Eye (tissue), 1 donor: ENCODE measurements around the gene ARHGAP21.
A peak's percentile ranks its signal among the peaks of the same experiment; 100 is the strongest.
"Not testable (repeated sequence)": the region's sequence is repeated elsewhere in the genome, so short reads cannot be mapped to it uniquely, and the experiment has no call there.

Experiments
- DNase-seq: peaks from one replicate; pipeline ENCODE4 v3.0.0-alpha.2; 2015

ARHGAP21 gene

GRCh38 chr10:24621035-24621795 lies 102.5 kb downstream of the ARHGAP21 start:
- not testable (repeated sequence) for DNase-seq

- DNase-seq, result not testable (repeated sequence)
These were observed 103.7 kb downstream of the ARHGAP21 start for GRCh38 chr10:24619994-24620310.

DNA sequence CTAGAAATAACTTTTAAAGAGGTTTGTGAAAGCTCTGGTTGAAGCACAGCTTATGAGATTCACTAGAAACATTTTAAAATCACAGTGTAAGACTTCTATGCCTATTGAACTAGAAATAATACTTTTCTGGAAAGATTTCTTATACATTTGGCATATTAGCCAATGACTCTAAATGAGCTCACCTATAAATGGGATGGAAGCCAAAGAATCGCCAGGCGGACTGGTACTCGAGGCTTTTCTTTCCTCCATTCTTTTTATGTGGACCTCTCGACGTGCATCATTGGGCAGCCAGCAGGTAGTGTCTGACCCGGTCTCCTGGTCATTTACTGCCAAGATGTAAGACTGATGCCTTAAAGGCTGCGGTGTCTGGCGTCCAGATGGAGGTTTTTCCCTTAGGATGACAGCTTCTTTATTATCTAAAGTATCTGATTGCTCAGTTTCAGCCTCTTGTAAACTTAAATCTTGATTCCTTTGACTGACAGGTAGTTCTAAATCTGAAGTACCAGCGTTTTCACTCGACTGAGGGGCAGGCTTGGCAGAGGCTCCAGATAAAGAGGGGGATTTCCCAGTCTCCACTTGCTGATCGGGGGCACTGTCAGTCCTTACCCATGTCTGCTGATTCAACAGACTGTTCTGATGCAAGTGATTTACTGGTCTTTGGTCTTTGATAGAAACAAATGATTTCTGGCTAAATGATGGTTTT lies 104.2 kb downstream of the ARHGAP21 start:
- DNase-seq, result not testable (repeated sequence)

GRCh38 chr10:24618401-24618800 lies 105.3 kb downstream of the ARHGAP21 start:
- no peak for DNase-seq

DNA sequence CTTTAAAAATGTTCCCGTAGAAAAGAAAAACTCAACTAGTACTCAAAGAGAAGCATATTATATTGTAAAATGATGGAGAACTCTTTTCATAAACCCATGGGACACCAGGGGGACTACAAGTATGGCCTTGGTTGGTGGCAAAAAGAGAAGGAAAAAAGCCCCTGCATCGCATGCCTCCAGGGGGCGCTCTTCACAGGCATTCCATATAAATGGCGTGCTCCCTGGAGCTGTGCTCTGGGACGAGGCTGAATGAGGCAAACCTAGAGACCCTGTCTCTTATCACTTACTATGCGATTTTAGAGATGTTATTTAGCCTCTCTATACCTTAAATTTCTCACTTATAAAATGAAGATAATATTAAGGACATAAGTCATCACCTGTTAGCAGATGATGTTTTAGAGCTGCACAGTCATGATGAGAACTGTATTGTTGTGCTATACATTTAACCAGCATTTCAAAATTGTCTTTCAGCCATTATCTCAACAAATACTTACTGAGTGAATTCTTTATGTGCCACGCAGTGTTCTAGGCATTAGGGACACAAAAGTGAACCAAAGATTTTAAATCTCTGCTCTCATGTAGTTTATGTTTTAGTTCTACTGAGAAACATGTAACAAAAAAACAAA lies 105.8 kb downstream of the ARHGAP21 start:
- DNase-seq, result peak; percentile 57

DNA sequence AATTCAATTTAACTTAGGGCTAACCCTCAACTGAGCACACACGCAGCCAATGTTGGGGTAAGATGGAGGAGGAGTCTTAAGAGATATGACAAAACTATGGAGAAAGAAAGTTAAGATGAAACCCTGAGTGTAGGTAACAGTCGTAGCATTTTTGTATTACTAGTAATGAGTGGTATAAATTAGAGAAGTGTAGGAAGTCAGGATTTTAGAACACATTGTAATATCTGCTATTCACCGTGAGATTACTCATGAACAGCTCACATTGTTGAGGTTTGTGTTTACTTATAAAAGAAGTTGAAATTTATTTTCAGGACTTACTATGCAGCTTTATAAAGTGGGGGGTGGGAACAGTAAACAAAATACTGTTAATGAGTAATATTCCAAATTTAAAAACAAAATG lies 107.2 kb downstream of the ARHGAP21 start:
- DNase-seq, result no peak

DNA sequence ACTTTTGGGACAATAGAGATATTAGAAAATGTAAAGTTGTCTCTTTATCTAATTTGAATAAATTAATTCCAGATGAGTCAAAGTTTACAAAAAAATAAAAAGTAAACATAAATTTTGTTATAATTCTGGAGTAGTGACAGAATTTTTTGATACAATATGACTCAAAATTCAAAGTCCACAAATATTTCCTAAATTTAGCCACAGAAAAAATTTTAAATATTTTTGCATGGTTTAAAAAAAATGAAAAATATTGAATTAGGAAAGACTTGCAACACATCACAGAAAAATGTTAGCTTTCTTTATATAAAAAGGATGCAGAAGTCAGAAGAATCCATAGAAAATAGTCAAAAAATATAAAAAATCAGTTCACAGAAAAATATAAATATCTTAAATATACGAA lies 117.7 kb downstream of the ARHGAP21 start:
- DNase-seq, result no peak

DNA sequence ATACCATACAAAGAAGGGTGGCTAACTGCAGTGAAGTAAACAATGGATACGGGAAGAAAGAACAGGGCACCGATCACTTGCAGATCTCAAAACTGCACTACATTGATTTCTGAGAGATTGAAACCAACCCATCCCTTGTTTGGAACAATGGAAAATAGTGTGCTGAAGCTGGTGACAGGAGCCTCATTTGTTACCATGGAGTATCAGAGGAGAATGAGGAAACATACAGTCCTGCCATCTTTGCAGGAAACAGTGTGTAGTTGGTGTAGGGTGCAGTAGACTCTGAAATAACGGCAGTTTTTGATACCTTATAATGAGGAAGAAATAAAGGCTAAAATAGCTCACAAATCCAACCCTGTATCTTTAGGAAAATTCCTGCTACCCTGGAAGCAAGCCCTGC lies 118.5 kb downstream of the ARHGAP21 start:
- DNase-seq, result no peak

DNA sequence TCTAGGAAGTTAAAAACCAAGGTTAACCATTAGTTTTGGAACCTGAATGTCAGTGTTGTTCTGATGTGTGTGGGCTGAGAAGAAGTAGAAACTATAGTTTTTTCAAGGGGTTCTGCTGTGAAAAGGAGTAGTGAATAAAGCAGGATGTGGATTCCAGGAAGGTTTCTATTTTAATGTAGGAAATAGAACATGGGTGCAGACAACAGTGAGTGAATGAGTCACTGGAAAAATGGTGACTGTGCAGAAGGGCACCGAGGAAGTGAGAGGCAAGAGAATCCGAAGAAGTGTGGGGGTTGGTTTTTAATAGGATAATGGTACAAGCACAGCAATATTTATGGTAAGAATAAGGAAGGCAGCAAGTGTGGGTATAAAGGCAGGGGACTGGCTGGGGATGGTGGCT lies 120.4 kb downstream of the ARHGAP21 start:
- DNase-seq, result no peak

GRCh38 chr10:24597961-24598360 lies 125.7 kb downstream of the ARHGAP21 start:
- no peak for DNase-seq

GRCh38 chr10:24597426-24597825 lies 126.3 kb downstream of the ARHGAP21 start:
- peak; percentile 26 for DNase-seq

- no peak for DNase-seq
These were observed 127.3 kb downstream of the ARHGAP21 start for GRCh38 chr10:24596217-24596930.

DNA sequence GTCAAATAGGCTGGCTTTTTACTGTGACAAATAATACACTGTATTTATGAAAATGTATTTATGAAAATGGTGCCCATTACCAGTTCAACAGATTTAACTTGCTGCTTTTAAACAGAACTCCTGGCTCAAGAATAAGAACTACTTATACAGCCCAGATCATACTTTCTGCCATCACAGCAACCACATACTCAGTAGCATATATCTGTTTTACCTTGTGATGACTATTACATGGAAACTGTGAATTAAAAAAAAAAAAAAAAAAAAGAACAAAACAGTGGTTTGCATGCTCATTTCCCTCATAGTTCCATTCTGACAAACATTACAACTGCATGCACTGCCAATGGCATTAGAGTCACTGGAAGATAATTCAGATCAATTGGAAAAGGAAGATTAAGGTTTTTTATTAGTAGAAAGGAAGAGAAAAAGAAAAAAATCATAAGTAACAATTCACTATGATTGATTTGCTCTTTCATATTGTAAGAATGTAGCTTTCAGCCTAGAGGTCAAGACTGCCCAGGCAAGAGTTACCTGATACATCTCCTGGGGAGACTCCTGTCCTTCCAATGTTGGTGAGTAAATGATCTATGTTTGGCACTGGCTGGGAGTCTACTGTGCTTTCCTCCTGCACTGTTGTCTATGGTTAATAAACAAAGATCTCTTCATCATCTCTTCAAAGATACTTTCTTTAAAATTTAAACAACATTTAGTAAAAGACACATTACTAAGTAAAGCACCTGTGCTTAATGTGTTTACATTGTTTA lies 132.8 kb downstream of the ARHGAP21 start:
- DNase-seq, result no peak

DNA sequence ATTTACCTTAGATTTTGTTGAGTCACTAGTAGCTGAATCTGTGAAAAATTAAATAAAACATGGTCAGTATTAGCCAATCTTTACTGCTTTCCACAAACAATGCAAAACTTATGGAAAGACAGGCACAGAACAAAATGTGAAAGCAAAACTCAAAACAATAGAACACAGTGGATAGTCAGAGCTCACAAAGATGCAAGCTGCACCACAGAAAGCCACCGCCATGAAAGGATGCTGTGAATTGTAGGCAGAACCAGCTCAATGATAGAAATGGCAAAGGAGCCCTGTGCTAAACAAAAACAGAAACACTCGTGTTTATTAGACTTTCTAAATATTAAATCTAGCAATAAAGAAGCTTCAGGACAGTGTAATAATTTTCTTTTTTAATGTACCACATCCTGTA lies 134.4 kb downstream of the ARHGAP21 start:
- DNase-seq, result no peak

- peak; percentile 26 for DNase-seq
These were observed 143.8 kb downstream of the ARHGAP21 start for GRCh38 chr10:24579906-24580305.

DNA sequence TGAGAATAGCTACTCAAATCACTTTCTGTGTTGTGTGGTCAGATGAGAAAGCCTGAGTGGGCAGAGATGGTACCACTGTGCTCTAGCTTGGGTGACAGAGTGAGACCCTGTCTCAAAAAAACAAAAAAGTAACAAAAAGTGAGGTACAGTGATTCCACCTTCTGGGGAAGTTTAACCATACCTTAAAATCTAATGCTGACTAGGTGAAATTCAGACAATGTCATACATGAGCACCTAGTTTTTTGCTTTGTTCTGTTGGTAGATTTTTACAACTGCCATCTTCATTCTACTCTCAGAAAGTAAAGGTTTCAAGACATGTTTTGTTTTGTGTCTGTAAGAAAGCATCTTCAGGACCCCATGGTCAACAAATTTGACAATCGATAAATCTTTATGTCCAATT lies 144.2 kb downstream of the ARHGAP21 start:
- DNase-seq, result no peak

DNA sequence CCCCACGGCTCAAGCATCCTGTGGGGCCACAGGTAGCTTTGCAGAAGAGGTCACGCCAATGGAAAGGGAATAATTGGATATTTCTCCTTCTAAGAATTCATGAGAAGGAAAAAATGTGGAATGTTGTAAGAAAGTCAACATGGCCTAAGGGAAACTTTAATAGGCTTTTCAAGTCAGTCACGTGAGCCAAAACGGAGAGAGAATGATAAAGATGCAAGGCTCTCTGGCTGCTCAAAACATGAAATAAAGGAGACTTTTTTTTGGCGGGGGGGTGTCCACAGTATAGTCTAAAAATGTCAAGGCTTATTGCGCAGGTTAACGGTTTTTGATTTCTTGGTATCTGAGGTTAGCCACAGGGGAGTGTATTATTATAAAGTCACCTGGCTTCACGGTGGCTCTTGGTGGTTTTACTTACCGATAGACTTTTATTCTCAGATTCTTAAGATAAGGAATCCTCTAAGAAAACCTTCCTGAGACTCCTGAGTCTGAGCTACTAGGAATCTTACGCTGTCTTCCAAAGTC lies 148.1 kb downstream of the ARHGAP21 start:
- DNase-seq, result no peak

GRCh38 chr10:24574578-24575155 lies 149.0 kb downstream of the ARHGAP21 start:
- DNase-seq, result no peak

GRCh38 chr10:24574161-24574560 lies 149.5 kb downstream of the ARHGAP21 start:
- no peak for DNase-seq

GRCh38 chr10:24571870-24572450 lies 151.7 kb downstream of the ARHGAP21 start:
- no peak for DNase-seq

DNA sequence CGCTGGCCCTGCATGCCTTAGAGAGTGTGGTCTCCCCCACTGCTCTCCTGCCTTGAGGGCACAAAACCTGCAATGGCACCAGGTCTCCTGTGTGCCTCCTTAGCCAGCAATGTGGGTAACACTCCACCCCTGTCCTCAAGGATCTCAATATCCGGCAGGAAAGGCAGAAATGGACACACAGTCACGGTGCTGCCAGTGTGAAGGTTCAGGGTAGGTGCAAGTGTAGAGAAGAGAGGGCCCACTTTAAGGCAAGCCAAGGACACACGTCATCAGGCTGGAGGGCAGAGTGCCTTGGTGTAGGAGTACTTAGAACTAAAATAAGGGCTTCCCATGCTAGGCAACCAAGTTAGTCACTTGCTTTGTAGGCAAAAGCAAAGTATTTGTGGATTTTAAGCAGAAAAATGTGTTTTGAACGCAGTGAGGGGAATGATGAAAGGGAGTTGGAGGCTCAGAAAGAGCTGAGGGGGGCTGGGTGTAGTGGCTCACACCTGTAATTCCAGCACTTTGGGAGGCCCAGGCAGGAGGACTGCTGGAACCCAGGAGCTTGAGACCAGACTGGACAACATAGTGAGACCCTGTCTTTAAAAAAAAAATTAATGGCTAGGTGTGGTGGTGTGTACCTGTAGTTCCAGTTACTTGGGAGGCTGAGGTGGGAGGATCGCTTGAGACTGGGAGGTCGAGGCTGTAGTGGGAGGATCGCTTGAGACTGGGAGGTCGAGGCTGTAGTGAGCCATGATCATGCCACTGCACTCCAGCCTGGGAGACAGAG lies 152.8 kb downstream of the ARHGAP21 start:
- no peak for DNase-seq
